ACHN (cell line): ENCODE results near the gene SLC4A4.

ENCODE experiments used
- DNase-seq: peaks from one replicate; pipeline ENCODE4 v3.0.0-alpha.2; 2015
- in situ Hi-C: cut with HindIII; loops from 2 replicates; pipeline ENCODE4 v1.10.0; 2017; ENCODE audit warnings: low sequenced_read_pairs, low pct_ligation_motif_present, low pct_unique_long_range_greater_than_20kb

SLC4A4 gene

GRCh38 chr4:71449040-71449439 is 110.2 kb downstream of the SLC4A4 start:
- no peak for DNase-seq
- in situ Hi-C loops, result no loop called here

GRCh38 chr4:71449878-71450277 is 111.1 kb downstream of the SLC4A4 start:
- in situ Hi-C loops, result no loop called here
- no peak for DNase-seq

GRCh38 chr4:71453531-71453930 is 114.7 kb downstream of the SLC4A4 start:
- in situ Hi-C loops, result no loop called here
- DNase-seq, result no peak

- in situ Hi-C loops, result no loop called here
- DNase-seq, result no peak
Observed at GRCh38 chr4:71456841-71457240, 118.0 kb downstream of the SLC4A4 start.

GRCh38 chr4:71460371-71460770 is 121.6 kb downstream of the SLC4A4 start:
- DNase-seq, result no peak
- in situ Hi-C loops, result no loop called here

GRCh38 chr4:71461422-71461821 is 122.6 kb downstream of the SLC4A4 start:
- in situ Hi-C loops, result no loop called here
- DNase-seq, result no peak

- in situ Hi-C loops, result no loop called here
- DNase-seq, result no peak
Observed at GRCh38 chr4:71466775-71467174, 128.0 kb downstream of the SLC4A4 start.

- DNase-seq, result no peak
- in situ Hi-C loops, result no loop called here
Observed at GRCh38 chr4:71468116-71468710, 129.4 kb downstream of the SLC4A4 start.

- no peak for DNase-seq
- in situ Hi-C loops, result no loop called here
Observed at GRCh38 chr4:71469541-71469940, 130.7 kb downstream of the SLC4A4 start.

GRCh38 chr4:71470524-71470923 is 131.7 kb downstream of the SLC4A4 start:
- no peak for DNase-seq
- in situ Hi-C loops, result no loop called here

GRCh38 chr4:71472946-71473345 is 134.1 kb downstream of the SLC4A4 start:
- peak; percentile 51 for DNase-seq

GRCh38 chr4:71473541-71474240 is 134.9 kb downstream of the SLC4A4 start:
- in situ Hi-C loops, result no loop called here

More at GRCh38 chr4:71472946-71473345, 134.1 kb downstream of the SLC4A4 start:
- in situ Hi-C loops, result no loop called here

GRCh38 chr4:71474731-71475130 is 135.9 kb downstream of the SLC4A4 start:
- DNase-seq, result no peak
- in situ Hi-C loops, result no loop called here

More at GRCh38 chr4:71473541-71474240, 134.9 kb downstream of the SLC4A4 start:
- peak; percentile 4 for DNase-seq

- in situ Hi-C loops, result no loop called here
- no peak for DNase-seq
Observed at GRCh38 chr4:71476240-71476639, 137.4 kb downstream of the SLC4A4 start.

GRCh38 chr4:71486550-71487343 is 147.9 kb downstream of the SLC4A4 start:
- no peak for DNase-seq
- in situ Hi-C loops, result no loop called here

- in situ Hi-C loops, result no loop called here
- no peak for DNase-seq
Observed at GRCh38 chr4:71487344-71487920, 148.6 kb downstream of the SLC4A4 start.

- no peak for DNase-seq
- in situ Hi-C loops, result no loop called here
Observed at GRCh38 chr4:71494539-71494938, 155.7 kb downstream of the SLC4A4 start.

- no peak for DNase-seq
- in situ Hi-C loops, result no loop called here
Observed at GRCh38 chr4:71495454-71495853, 156.6 kb downstream of the SLC4A4 start.

- no peak for DNase-seq
- in situ Hi-C loops, result no loop called here
Observed at GRCh38 chr4:71497078-71497477, 158.3 kb downstream of the SLC4A4 start.
